GM18511 (cell line): ENCODE measurements around the gene METTL16.
"Not testable (repeated sequence)": the region's sequence is repeated elsewhere in the genome, so short reads cannot be mapped to it uniquely, and the experiment has no call there.

ENCODE experiments used
- ATAC-seq: cut with Tn5 transposase; IDR thresholded peaks from one replicate; pipeline ENCODE4 v1.9.1; 2021; ENCODE audit warnings: mild to moderate bottlenecking, moderate library complexity; ENCODE audit not compliant: unreplicated experiment

The METTL16 gene, protein sequence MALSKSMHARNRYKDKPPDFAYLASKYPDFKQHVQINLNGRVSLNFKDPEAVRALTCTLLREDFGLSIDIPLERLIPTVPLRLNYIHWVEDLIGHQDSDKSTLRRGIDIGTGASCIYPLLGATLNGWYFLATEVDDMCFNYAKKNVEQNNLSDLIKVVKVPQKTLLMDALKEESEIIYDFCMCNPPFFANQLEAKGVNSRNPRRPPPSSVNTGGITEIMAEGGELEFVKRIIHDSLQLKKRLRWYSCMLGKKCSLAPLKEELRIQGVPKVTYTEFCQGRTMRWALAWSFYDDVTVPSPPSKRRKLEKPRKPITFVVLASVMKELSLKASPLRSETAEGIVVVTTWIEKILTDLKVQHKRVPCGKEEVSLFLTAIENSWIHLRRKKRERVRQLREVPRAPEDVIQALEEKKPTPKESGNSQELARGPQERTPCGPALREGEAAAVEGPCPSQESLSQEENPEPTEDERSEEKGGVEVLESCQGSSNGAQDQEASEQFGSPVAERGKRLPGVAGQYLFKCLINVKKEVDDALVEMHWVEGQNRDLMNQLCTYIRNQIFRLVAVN

GRCh38 chr17:2511462-2512369 is at the start of gene METTL16:
Gene METTL16, minus strand, starts transcription at chr17:2511888. Its CDS starts 9,557 bp downstream, at chr17:2502331.
- peak; percentile 99 for ATAC-seq

GRCh38 chr17:2560658-2561057 is 49.0 kb upstream of the METTL16 start:
- ATAC-seq: no peak

GRCh38 chr17:2551928-2552327 is 40.2 kb upstream of the METTL16 start:
- no peak for ATAC-seq

GRCh38 chr17:2551493-2551892 is 39.8 kb upstream of the METTL16 start:
- no peak for ATAC-seq

GRCh38 chr17:2549392-2550211 is 37.9 kb upstream of the METTL16 start:
- no peak for ATAC-seq

DNA sequence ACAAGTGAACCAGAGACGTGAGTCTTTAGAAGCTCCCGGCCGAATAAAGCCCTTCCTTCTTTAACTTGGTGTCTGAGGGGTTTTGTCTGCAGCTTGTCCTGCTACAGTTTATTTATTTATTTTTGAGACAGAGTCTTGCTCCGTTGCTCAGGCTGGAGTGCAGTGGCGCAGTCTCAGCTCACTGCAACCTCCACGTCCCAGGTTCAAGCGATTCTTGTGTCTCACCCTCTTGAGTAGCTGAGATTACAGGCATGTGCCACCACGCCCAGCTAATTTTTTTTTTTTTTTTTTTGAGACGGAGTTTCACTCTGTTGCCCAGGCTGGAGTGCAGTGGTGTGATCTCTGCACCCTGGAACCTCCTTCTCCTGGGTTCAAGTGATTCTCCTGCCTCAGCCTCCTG is 36.3 kb upstream of the METTL16 start:
- not testable (repeated sequence) for ATAC-seq

DNA sequence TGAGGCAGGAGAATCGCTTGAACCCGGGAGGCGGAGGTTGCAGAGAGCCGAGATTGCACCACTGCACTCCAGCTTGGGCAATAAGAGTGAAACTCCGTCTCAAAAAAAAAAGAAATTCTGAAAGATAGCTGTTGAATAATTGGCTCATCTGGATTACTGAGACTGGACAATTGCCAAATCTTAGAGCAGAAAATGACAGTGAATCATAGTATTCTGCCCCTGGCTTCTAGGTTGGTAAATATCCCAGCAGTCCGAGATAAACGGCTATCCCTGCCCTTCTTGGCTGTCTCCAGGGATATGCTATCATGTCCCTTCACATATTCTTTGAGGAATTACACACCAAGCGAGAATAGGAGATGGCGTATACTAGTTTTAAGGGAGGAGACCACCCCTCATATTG is 35.5 kb upstream of the METTL16 start:
- no peak for ATAC-seq

DNA sequence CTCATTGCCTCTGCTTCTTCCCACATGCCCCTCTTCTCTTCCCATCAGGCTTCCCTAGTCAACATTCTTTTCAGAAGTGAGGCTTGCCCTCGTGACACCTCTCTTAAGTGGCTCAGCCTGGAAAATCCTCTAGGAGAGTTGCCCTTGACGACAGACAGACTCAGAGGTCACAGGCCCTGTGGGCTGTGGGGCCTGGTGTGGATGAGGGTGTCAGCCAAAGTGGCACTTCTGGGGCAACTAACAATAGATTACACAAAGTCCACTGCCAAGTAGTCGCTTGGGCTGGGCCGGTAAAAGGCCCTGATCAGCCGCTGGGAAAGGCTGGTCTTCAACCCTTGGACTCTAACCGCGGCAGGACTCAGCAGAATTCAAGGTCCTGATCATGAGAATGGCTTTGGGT is 33.7 kb upstream of the METTL16 start:
- ATAC-seq: no peak

DNA sequence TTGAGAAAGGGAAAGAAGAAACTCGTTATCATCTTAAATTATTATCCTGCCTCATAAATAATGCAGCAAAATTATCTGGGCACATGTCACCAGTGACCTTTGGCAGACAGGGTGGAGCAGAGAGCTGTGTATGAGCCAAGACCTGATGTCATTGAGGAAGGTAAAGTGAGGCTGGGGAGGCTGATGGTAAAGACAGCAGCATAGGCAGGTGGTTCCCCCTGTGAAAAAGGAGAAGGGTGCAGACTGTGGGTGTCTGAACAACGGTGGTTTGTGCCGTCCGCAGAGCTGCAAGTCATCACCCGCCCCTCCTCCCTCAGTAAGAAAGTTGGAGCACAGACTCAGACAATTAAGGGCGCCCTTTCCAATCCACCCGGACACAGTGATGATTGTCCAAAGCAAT is 30.8 kb upstream of the METTL16 start:
- ATAC-seq: no peak

GRCh38 chr17:2542056-2542455 is 30.4 kb upstream of the METTL16 start:
- ATAC-seq: no peak

DNA sequence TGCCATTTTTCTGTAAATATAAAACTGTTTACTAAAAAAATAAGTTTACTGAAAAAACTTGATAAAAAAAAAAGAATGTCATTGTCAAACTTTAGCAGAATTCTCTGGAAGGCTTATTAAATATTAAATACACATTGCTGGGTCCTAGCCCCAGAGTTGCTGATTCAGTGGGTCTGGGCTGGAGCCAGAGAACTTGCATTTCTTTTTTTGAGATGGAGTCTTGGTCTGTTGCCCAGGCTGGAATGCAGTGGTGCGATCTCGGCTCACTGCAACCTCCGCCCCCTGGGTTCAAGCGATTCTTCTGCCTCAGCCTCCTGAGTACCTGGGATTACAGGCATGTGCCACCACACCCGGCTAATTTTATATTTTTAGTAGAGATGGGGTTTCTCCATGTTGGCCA is 25.9 kb upstream of the METTL16 start:
- not testable (repeated sequence) for ATAC-seq

DNA sequence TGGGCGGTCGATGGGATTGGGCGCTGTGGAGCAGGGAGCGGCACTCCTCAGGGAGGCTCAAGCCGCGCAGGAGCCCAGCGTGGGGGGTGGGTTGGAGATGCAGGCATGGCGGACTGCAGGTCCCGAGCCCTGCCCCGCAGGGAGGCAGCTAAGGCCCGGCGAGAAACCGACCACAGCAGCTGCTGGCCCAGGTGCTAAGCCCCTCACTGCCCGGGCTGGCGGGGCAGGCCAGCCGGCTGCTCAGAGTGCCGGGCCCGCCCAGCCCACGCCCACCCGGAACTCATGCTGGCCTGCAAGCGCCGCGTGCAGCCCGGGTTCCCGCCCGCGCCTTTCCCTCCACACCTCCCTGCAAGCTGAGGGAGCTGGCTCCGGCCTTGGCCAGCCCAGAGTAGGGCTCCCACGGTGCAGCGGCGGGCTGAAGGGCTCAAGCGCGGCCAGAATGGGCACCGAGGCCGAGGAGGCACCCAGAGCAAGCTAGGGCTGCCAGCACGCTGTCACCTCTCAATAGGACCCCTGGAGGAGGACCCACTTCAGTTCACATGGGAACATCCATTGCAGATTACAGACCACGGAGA is 20.5 kb upstream of the METTL16 start:
- no peak for ATAC-seq

GRCh38 chr17:2531243-2531954 is 19.7 kb upstream of the METTL16 start:
- not testable (repeated sequence) for ATAC-seq

GRCh38 chr17:2521775-2522410 is 10.2 kb upstream of the METTL16 start:
- ATAC-seq: not testable (repeated sequence)

GRCh38 chr17:2521257-2521656 is 9.6 kb upstream of the METTL16 start:
- ATAC-seq: no peak

GRCh38 chr17:2517539-2517938 is 5.9 kb upstream of the METTL16 start:
- no peak for ATAC-seq

DNA sequence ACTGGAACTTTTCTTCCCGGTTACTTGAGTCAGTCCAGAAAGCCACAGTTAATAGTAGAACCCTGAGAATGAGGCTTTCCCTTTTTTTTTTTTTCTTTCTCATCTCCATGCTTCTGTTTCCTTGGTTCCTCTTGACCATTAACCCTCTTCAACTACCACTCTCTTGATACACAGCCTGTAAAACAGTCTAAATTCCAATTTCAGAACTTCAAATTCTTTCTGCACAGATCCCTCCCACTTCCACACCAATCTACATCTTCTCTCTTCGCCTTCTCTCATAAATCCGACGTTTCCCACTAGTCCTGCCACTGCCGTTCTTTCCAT is 588 bp downstream of the METTL16 start:
- ATAC-seq: no peak

- no peak for ATAC-seq
Observed at GRCh38 chr17:2510559-2510958, 1.1 kb downstream of the METTL16 start.

- ATAC-seq: no peak
Observed at GRCh38 chr17:2508035-2508434, 3.7 kb downstream of the METTL16 start.
